ENCODE results near the gene COX6A2.

The COX6A2 gene

DNA sequence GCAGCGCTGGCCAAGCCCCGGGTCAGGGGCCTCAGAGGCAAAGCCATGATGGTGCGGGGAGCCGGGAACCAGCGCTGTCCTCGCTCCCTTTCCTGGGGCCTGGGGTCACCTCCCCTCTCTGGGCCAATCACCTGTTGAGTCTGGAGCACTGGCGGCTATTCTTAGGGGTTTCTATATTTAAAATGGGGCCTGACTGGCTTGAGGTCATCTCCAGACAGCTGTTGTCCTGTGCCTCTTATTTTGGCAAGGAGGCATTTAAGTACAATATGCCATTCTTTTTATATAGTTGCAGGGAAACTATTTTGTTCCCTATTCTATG is at the start of gene COX6A2:
Gene COX6A2, minus strand, starts transcription at position 82 of the 319 bp plus-strand sequence. Its CDS starts 35 bp downstream, at position 47.
- DNase-seq = no peak

DNA sequence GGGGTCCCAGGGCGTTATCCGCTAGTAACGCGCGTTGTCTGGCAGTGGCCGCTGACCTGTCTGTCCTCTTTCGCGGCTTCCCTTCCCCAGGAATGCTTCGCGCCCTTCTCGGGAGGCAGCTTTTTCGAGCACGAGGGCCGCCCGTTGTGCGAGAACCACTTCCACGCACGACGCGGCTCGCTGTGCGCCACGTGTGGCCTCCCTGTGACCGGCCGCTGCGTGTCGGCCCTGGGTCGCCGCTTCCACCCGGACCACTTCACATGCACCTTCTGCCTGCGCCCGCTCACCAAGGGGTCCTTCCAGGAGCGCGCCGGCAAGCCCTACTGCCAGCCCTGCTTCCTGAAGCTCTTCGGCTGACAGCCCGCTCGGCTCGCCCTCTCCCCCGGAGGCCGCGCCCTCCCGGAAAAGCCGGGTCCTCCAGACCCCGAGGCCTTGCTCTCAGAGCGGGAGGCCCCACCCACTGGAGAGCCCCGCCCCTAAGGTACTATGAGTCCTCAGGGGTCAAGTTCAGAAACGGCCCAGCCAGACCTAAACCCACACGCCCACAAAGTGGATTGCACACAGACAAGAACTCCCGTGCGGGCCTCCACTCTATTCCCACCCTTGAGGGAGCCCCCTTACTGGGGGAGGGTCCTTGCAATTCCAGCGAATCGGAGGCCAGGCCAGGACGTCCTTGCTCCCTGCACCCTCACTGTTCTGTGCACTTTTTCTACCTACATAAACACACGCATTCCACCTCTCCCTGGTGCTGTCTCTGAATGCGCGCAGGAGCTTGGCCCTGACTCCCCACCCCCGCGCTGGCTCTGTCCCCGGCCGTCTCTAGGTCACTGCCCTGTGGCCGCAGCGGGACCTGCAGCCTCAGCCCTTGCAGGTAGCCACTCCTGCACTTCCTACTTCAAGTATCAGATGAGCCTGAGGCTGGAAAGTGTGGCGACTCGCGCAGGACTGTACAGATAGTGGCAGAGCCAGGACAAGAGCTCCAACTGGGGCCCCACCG is 49.4 kb upstream of the COX6A2 start:
- DNase-seq = no peak

GRCh38 chr16:31476303-31477219 is 48.4 kb upstream of the COX6A2 start:
- DNase-seq = no peak

DNA sequence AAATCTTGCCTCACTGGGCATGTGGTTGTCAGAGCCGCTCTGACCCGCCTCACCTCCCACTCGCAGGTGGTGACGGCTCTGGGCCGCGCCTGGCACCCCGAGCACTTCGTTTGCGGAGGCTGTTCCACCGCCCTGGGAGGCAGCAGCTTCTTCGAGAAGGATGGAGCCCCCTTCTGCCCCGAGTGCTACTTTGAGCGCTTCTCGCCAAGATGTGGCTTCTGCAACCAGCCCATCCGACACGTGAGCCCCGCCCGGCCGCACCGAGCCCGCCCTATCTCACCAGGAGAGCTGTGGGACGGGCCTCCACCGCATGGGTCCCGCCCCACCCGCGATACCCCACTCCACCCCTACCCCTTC is 47.8 kb upstream of the COX6A2 start:
- no peak for DNase-seq

GRCh38 chr16:31474773-31475738 is 46.9 kb upstream of the COX6A2 start:
- DNase-seq = no peak

DNA sequence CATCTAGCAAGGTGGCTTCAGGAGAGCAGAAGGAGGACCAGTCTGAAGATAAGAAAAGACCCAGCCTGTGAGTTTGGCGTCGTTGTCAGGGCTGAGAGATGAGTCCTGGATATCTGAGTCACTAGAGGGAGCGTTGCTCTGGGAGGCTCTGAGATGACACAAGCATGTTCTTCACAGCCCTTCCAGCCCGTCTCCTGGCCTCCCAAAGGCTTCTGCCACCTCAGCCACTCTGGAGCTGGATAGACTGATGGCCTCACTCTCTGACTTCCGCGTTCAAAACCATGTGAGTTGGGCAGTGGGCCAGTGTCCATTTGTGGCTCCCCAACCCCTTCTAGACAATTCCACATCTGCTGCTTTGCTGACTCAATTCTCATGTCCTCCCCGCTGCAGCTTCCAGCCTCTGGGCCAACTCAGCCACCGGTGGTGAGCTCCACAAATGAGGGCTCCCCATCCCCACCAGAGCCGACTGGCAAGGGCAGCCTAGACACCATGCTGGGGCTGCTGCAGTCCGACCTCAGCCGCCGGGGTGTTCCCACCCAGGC is 46.1 kb upstream of the COX6A2 start:
- no peak for DNase-seq

GRCh38 chr16:31473264-31473984 is 45.3 kb upstream of the COX6A2 start:
- no peak for DNase-seq

DNA sequence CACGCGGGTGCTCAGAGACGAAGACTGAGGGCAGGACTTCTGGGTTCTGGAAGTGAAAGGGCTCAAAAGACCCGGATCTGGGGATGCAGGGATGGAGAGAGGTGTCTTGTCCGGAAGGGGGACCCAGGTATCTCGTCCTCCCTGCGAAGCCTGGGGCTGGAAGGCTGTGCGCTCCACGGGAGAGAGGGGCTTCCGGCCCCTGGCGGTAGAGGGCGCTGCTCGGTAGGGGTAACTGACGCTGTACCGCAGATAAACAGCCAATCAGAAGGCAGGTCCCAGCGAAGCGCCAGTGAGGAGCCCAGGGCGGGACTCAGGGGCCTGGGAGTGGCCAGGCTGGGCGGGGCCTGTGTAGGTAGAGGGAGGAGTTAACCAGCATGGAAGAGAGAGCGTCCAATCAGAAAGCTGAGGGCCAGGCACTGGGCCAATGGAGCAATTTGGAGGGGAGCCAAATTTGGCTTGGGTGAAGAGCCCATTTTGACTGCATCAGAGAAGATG is 44.6 kb upstream of the COX6A2 start:
- peak; percentile 67 for DNase-seq

DNA sequence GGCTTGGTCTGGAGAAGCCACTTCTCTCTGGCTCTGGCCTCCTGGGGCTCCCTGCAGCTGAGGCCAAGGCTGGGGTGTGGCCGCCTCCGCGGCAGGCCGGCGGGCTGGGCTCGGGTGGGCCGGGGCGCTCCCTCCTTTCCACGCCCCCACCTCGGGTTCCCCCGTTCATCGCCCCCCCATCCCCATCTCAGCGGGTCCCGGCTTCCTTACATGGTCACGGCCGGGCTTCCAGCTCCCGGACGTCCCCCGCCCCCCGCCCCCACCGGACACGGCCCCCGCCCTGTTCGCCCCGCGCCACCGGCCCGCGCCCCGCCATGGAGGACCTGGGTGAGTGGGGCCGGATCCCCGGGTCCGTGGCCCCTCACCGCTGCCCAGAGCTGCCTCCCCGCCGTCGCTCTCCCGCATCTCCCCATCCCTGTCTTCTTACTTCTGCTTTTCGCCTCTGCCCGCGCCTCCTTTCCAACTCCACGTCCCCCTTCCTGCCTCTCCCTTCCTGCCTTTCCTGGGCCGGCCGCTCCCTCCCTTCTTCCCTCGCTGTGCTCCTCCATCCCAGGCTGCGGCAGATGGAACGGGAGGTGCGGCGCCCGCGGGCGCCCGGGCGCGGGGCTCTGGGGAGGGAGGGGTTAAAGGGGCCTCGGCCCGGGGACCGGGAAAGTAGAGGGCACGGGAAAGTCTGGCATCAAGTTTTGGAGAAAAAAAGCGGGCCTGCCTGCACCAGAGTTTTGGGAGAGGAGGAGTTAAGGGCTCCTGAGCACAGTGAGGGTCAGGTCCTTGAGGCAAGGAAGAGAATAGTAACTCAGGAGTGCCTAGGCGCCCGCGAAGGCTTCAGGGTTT is 43.9 kb upstream of the COX6A2 start, which contains the start of gene TGFB1I1:
Gene TGFB1I1, plus strand, starts transcription at position 278 of the 834 bp plus-strand sequence. Its CDS starts 37 bp downstream, at position 315.
- DNase-seq = peak; percentile 20

DNA sequence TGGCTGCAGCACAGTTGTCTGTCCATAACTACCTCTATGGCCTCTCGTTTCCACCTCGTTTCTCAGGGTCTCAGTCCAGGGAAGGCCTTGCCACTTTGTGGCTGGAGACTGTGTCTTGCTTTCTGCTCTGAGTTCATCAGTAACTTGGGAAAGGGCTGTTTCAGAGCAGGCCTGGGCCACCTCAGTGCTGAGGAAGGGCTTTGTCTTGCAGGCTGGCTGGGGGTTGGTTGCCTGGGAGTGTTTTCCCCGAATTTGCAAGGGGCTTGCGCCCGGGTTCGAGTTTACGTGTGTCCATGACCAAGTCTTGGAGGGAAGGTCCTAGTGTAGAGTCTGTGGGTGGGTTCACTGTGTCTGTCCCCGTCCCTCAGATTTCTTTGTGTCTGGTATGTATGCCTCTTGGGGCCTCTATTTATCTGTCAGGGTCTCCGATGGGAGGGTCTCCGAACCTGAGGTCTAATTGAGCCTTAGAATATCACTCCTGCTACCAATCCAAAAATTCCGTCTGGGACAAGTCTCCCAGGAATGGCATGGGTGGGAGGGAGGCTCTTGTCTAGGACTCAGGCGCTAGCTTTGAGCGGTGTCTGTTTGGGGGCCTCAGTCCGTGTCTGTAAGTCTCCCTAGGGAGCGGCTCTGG is 43.2 kb upstream of the COX6A2 start:
- peak; percentile 12 for DNase-seq

- DNase-seq = no peak
Observed at GRCh38 chr16:31470615-31471014, 42.5 kb upstream of the COX6A2 start.

GRCh38 chr16:31467858-31468257 is 39.7 kb upstream of the COX6A2 start:
- no peak for DNase-seq

GRCh38 chr16:31467151-31467773 is 39.1 kb upstream of the COX6A2 start:
- no peak for DNase-seq

DNA sequence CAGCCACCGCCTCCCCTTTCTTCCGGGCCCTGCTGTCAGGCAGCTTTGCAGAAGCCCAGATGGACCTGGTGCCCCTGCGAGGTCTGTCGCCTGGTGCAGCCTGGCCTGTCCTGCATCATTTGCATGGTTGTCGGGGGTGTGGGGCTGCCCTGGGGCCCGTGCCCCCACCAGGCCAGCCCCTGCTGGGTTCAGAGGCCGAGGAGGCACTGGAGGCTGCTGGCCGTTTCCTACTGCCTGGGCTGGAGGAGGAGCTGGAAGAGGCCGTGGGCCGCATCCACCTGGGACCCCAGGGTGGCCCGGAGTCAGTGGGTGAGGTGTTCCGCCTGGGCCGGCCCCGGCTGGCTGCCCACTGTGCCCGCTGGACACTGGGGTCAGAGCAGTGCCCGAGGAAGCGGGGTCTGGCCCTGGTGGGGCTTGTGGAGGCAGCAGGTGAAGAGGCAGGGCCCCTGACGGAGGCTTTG is 38.3 kb upstream of the COX6A2 start:
- no peak for DNase-seq

- no peak for DNase-seq
Observed at GRCh38 chr16:31465788-31466370, 37.7 kb upstream of the COX6A2 start.

DNA sequence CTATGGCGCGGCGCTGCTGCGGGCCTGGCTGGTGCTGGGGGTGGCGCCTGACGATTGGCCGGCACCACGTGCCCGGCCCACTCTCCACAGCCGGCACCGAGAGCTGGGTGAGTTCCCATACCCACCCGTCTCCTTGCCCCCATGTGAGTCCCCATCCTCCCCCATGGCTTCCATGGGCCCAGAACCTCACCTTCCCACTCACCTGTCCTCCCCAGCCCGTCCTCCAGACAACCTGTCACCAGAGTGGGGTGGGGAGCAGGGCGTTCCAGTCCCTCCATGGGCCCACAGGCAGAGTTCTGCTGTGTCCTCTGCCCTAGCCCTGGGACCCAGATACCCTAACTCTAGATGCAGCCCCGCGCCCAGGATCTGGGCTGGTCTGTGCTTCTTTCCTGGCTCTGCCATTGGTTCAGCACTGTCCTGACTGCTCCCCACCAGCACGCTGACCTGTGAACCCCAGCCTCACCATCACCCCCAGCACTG is 36.7 kb upstream of the COX6A2 start:
- no peak for DNase-seq

DNA sequence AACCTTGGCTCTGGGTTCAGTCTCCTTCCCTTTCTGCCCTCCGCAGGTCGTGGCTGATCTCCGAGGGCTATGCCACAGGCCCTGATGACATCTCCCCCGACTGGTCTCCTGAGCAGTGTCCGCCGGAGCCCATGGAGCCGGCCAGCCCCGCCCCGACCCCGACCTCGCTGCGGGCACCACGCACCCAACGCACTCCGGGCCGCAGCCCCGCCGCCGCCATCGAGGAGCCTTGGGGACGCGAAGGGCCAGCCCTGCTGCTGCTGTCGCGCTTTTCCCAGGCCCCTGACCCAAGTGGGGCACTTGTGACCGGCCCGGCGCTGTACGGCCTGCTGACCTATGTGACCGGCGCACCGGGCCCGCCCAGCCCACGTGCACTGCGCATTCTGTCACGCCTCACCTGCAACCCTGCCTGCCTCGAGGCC is 36.2 kb upstream of the COX6A2 start:
- DNase-seq = no peak
